ENCODE data around the gene SPATA31E1.
"Not testable (repeated sequence)": the region's sequence is repeated elsewhere in the genome, so short reads cannot be mapped to it uniquely, and the experiment has no call there.

SPATA31E1 gene

DNA sequence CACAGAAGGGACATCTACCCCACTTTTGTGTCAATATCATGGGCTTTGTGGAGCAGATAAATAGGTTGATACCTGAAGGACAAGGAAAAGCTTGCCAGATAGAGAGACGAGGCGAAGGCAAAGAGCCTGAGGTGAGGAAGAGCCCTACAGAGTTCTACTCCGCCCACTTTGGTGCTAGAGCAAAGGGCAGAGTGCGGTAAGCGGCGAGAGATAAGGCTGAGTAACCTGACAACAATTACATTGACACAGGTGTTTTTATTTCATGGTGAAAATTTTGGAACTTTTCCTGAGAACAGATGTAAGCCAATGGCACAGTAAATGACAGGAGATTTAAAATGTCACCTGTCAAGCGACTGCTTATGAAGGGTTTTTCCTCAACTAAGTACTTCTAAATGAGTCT is 51.8 kb downstream of the SPATA31E1 start:
- not testable (repeated sequence) for DNase-seq (ENCODE audit: low read depth)

DNA sequence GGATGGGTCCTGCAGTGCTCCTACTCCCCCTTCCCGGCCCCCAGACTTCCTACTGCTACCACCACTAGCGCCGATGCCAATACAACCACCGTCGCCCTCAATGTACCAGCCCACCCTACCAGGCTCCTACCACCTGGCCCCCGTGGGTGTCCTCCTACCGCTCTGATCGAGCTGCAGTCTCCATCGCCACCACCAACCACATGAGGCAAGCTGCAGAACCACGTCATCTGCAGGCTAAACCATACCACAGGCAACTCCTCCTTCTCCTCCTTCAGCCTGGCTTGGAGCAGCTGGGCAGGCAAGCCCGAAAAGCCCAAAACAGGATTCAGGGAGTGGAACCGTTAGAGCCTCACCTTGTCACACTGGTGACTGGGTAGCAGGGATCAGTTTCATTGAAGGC is 54.7 kb downstream of the SPATA31E1 start:
- DNase-seq (ENCODE audit: low read depth) = not testable (repeated sequence)

DNA sequence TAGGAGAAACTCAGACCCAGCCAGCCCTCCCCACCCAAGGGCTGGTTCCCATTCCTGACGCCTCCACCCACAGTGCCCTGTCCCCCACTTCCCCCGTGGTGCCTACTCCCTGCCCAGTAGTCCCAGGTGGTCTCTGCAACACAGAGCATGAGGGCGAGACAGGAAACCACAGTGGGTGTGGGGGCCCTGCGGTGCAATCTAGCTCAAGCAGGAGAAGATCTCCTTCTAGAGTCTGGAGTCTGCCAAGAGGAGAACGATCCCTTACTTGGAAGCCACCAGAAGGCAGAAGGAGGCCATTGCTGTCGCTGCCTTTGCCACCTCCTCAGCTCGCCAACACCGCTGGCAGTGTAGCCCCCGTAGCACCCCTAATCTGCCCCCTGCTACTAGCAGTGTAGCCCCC is 55.2 kb downstream of the SPATA31E1 start:
- not testable (repeated sequence) for DNase-seq (ENCODE audit: low read depth)

DNA sequence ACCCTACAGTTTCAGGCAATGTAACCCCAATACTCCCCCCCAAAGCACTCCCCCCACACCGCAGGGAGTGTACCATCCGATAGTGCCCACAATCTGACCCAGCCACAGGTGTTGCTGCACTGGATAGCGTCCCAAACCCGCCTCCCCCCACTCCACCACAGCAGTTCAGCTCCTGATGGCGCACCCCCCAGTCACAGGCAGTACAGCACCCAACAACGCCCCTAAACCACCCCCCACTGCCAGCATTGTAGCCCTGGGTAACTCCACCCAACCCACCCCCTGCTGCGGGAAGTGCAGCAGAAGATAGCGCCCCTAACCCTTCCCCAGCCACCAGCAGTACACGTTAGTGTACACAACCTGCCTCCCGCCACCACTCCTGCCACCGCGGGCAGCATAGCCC is 55.7 kb downstream of the SPATA31E1 start:
- not testable (repeated sequence) for DNase-seq (ENCODE audit: low read depth)
